Upper lobe of left lung (tissue), 4 donors: ENCODE data around the gene ANKS1B.

Experiments
- CTCF ChIP-seq, 6 experiments: fragments of 450-650 bp in 4 of 6; fragments of 200-600 bp in 2 of 6; sonication (generic) in 2 of 6; IDR thresholded peaks; one replicate each; pipeline ENCODE4 v1.5.1; 2016 to 2019; ENCODE audit warnings: antibody characterized with exemption in 6 of 6
- POLR2A ChIP-seq, 4 donors: fragments of 450-650 bp; IDR thresholded peaks; one replicate each; pipeline ENCODE4 v1.5.1; 2016 to 2017; ENCODE audit warnings: antibody characterized with exemption in 4 of 4, mild to moderate bottlenecking in 2 of 4
- POLR2AphosphoS5 ChIP-seq, 2 donors: sonication (generic); formaldehyde crosslinking; IDR thresholded peaks; one replicate each; pipeline ENCODE4 v1.5.1; 2017; ENCODE audit warnings: antibody characterized with exemption in 2 of 2

GRCh38 chr12:99495799-99496198 lies 488.9 kb downstream of the ANKS1B start:
- TF ChIP-seq CTCF (IDR thresholded peaks at IDR 0.05) (no peak), POLR2AphosphoS5 (IDR thresholded peaks at IDR 0.05) (no peak), POLR2A (IDR thresholded peaks at IDR 0.05) (no peak)
